GM19467 (cell line): Measurements from ENCODE around the gene FBLN5.

ENCODE experiments used
- ATAC-seq: cut with Tn5 transposase; IDR thresholded peaks from one replicate; pipeline ENCODE4 v1.9.1; 2021; ENCODE audit warnings: mild to moderate bottlenecking, moderate library complexity; ENCODE audit not compliant: unreplicated experiment

The FBLN5 gene

DNA sequence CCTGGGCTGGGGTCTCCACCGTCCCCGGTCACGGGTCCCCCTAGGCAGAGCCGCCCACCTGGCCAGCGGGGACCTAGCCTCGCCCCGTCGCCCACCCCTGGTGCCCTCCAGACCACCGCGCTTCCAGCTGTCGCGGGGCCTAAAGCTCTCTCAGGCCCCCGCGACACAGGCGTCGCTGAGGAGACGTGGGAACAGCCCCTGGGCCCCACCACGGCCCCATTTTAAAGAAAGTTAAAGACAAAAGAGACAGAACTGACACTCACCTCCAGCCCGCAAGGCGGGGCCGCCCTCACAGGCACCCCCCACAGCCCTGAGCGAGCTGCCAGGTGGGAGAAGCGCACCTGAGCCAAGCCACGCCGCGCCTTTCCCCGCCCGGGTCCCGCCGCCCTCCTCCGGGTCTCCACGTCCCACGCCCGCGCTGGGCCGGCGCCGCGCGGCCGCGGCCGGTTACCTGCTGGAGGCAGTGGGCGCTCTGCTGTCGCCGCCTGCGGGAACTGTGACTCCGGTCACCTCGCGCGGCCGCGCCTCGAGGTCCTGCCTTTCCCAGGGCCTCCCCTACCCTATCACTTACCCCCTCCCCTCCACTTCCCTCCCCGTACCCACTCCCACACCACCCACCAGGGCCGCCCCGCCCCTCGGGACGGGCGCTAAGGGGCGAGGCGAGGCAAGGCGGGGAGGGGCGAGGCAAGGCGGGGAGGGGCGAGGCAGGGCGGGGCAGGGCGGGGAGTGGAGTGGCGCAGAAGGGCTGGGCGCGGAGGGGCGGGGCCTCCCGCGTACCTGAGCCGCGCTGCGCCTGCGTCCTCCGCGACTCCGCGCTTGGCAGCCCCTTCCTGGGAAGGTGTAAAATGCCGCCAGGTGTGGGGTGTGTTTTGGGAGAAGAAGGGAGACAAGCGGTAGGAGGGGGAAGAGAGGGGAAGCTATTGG lies 111.3 kb downstream of the FBLN5 start:
- peak; percentile 47 for ATAC-seq

DNA sequence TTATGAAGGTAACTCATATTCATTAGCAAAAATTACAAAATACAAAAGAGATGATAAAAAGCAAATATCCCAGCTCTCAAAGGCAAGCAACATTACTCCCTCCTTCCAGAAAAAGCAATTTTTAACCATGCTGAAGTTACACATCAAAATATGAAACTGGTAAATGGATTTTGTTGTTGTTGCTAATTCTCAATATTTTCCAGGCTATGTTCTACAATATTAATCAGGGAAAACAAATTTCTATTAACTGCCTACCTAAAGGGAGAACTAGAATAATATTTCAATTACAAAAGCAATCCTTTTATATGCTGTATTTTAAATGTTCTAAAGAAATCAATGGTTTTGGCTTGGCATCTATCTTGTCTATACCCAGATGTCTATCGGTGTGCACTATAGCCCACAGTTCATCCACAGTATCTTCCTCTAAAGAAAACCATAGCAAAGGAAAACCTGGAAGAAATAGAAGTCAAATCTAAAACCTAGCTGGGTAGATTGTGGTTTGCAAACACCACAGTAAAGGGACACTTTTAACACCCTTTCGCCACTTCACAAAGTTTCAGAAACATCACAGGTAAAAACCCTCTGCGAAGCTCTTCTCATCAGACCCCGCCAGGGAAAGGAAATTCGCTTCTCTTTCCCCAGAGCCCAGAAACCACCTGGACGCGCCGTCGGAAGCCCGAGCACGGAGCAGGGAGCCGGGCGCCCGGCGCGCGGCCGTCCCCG lies 112.1 kb downstream of the FBLN5 start:
- no peak for ATAC-seq

DNA sequence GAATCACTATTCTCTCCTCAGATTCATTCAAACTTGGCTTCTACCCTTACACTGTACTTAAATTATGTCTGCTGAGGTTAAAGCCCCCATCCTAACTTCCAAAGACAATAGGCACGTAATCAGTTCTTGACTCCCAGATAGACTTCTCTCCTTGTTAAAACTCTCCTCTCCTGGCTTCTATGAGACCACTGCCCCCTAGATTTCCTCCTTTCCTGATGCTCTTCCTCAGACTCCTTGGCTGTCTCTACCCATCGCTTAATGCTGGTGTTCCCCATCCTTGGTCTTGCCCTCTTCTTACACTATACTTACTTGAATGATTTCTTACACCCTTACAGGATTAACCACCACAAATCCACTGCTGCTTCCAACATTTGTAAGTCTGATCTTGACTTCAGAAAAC lies 112.9 kb downstream of the FBLN5 start:
- ATAC-seq: no peak

DNA sequence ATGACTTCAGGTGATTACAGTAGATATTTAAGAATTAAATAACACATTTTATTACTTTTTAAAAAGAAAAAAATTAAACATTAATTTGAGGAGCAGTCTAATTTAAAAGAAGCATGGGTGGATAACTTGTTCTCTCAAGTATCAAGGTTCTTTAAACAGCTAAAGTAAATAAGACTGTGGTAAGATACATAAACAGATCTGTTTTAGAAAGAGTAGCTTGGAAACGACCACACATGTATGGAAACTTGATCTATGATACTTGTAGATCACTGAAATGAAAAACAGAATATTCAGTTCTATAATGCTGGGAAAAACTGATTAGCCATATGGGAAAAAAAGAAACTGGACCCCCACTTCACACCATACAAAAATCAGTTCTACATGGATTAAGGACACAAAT lies 116.2 kb downstream of the FBLN5 start:
- no peak for ATAC-seq

DNA sequence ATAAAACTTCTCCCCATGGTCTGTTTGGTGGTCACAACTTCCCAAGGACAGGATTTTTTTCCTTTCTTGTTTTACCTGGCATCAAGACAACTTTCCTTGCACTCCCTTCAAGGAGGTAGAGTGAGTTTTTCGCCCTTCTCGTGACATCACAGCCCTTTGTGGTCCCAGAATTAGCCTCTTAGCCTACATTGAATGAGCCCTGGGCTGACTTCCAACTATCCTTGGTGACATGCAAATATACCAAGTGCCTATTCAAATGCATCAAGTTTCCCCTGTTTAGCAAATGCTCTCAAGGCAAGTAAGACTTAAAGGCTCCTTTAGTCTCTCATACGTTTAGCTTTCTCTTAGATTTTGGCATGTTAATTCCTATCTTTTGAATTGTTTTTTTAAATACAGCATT lies 116.7 kb downstream of the FBLN5 start:
- peak; percentile 57 for ATAC-seq

DNA sequence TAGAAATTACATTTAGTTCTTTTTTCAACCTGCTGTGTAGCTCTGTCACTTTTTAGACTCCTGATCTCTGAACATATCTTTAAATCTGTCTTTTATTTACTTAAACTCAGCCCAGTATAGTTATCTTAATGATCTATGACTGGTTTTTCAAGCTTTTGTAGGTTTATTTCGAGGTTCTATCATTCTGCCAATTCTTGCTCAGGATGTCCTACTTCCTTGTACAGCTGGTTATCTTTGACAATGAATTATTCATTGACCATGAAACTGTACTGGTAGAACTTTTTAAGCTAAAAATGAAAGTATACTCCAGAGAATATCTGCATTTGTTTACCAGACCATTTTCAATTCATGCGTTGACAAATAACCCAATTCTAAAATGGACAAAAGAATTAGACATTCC lies 118.0 kb downstream of the FBLN5 start:
- no peak for ATAC-seq

DNA sequence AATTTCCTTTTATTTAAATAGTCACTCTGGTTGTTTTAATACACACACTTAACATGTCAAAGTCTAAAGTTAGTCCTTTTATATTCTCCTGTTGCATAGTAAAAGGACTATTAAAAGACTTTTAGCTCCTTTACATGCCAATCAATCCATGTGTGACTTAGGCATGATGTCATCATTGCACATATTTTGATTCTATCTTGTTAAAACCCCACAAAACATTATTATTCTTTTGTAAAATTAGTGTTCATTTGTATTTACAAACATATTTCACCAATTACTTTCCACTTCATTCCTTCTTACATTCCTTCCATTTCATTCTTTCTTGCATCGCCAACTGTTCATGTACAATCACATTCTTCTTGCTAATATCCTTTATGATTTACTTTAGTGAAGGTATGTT lies 119.7 kb downstream of the FBLN5 start:
- no peak for ATAC-seq
